Omental fat pad (tissue), 4 donors: ENCODE measurements around the gene PDCD6IP. TPM values are rescaled to one million over a fixed set of nuclear protein-coding genes. Genes with fewer than 3 reads are reported as not detected.

Experiments
- ATAC-seq: fragments of 150-250 bp; one replicate; pipeline ENCODE4 v1.9.1; 2016; ENCODE audit warnings: mild to moderate bottlenecking, moderate library complexity; ENCODE audit not compliant: low FRiP score
- DNase-seq: peaks from one replicate; pipeline ENCODE4 v3.0.0-alpha.2; 2019; ENCODE audit warnings: low spot score
- CTCF ChIP-seq, 3 donors: fragments of 450-650 bp; IDR thresholded peaks; one replicate each; pipeline ENCODE4 v1.5.1; 2016 to 2017; ENCODE audit warnings: antibody characterized with exemption in 3 of 3, mild to moderate bottlenecking in 3 of 3, moderate library complexity in 2 of 3
- total RNA-seq, 4 donors: library from RNA; depleted of rRNA; stranded (reverse); fragments of >200 nt; gene quantifications; one replicate each; pipeline ENCODE4 v1.1.0, GENCODE V29; 2016

The PDCD6IP gene
- total RNA-seq, 4 donors from 2014 or later = 115 to 167 (median 163) TPM

- ATAC-seq (no peak), DNase-seq (no peak)
- no peak for TF ChIP-seq CTCF (IDR thresholded peaks at IDR 0.05)
Measured at GRCh38 chr3:33901862-33902563, 103.6 kb downstream of the PDCD6IP start.

- ATAC-seq (no peak), DNase-seq (no peak)
- no peak for TF ChIP-seq CTCF (IDR thresholded peaks at IDR 0.05)
Measured at GRCh38 chr3:33904730-33905129, 106.3 kb downstream of the PDCD6IP start.

GRCh38 chr3:33908250-33908851 lies 109.9 kb downstream of the PDCD6IP start:
- ATAC-seq = no peak
- TF ChIP-seq CTCF (IDR thresholded peaks at IDR 0.05) = no peak

GRCh38 chr3:33909547-33909946 lies 111.1 kb downstream of the PDCD6IP start:
- DNase-seq (no peak), ATAC-seq (no peak)
- TF ChIP-seq CTCF (IDR thresholded peaks at IDR 0.05) = no peak

More at GRCh38 chr3:33908250-33908851, 109.9 kb downstream of the PDCD6IP start:
- DNase-seq = no peak

- no peak for DNase-seq
- no peak for ATAC-seq
- no peak for TF ChIP-seq CTCF (IDR thresholded peaks at IDR 0.05)
Measured at GRCh38 chr3:33910031-33910430, 111.6 kb downstream of the PDCD6IP start.

- ATAC-seq (no peak), DNase-seq (no peak)
- TF ChIP-seq CTCF (IDR thresholded peaks at IDR 0.05) = no peak
Measured at GRCh38 chr3:33911525-33912322, 113.3 kb downstream of the PDCD6IP start.
